ENCODE measurements around the gene TLK2.

TLK2 gene

GRCh38 chr17:62625184-62625869 lies 146.7 kb downstream of the TLK2 start:
- no peak for ATAC-seq
- TF ChIP-seq ZNF565 (CRISPR knock-in tag; conservative IDR thresholded peaks at IDR 0.05; ENCODE audit: low read depth) (no peak), RARB (CRISPR knock-in tag; IDR thresholded peaks at IDR 0.05) (no peak), CSRNP3 (CRISPR knock-in tag; IDR thresholded peaks at IDR 0.05) (no peak), PATZ1 (CRISPR knock-in tag; IDR thresholded peaks at IDR 0.05; ENCODE audit: borderline replicate concordance) (no peak), ZFP30 (CRISPR knock-in tag; IDR thresholded peaks at IDR 0.05) (no peak), TOX (CRISPR knock-in tag; IDR thresholded peaks at IDR 0.05; ENCODE audit: borderline replicate concordance) (no peak), ZC3H10 (CRISPR knock-in tag; IDR thresholded peaks at IDR 0.05) (no peak), POU6F1 (CRISPR knock-in tag; IDR thresholded peaks at IDR 0.05; ENCODE audit: borderline replicate concordance, low read depth) (no peak), TSHZ2 (CRISPR knock-in tag; IDR thresholded peaks at IDR 0.05) (no peak), PPARA (CRISPR knock-in tag; IDR thresholded peaks at IDR 0.05; ENCODE audit: borderline replicate concordance) (no peak), CREB5 (CRISPR knock-in tag; IDR thresholded peaks at IDR 0.05; ENCODE audit: low read depth) (no peak), ISL1 (CRISPR knock-in tag; IDR thresholded peaks at IDR 0.05) (no peak), ZNF8 (CRISPR knock-in tag; IDR thresholded peaks at IDR 0.05) (no peak), ESRRG (CRISPR knock-in tag; IDR thresholded peaks at IDR 0.05) (no peak), SNAI2 (CRISPR knock-in tag; IDR thresholded peaks at IDR 0.05) (no peak), BACH2 (CRISPR knock-in tag; IDR thresholded peaks at IDR 0.05; ENCODE audit: borderline replicate concordance) (no peak), ARNTL (CRISPR knock-in tag; IDR thresholded peaks at IDR 0.05; ENCODE audit: borderline replicate concordance, low read depth) (no peak)

- no peak for ATAC-seq
Observed at GRCh38 chr17:62625870-62626200, 147.2 kb downstream of the TLK2 start.

More at GRCh38 chr17:62625870-62626200, 147.2 kb downstream of the TLK2 start:
- no peak for TF ChIP-seq SNAI2 (CRISPR knock-in tag; IDR thresholded peaks at IDR 0.05)
- no peak for TF ChIP-seq ISL1 (CRISPR knock-in tag; IDR thresholded peaks at IDR 0.05)
- TF ChIP-seq ZNF70 (CRISPR knock-in tag; IDR thresholded peaks at IDR 0.05) = no peak
- TF ChIP-seq ZFP3 (CRISPR knock-in tag; IDR thresholded peaks at IDR 0.05) = no peak
- no peak for TF ChIP-seq TCF4 (CRISPR knock-in tag; IDR thresholded peaks at IDR 0.05; ENCODE audit: borderline replicate concordance)
- TF ChIP-seq CREB5 (CRISPR knock-in tag; IDR thresholded peaks at IDR 0.05; ENCODE audit: low read depth) = no peak
- no peak for TF ChIP-seq ZFP30 (CRISPR knock-in tag; IDR thresholded peaks at IDR 0.05)
- no peak for TF ChIP-seq ESRRG (CRISPR knock-in tag; IDR thresholded peaks at IDR 0.05)
- TF ChIP-seq BACH2 (CRISPR knock-in tag; IDR thresholded peaks at IDR 0.05; ENCODE audit: borderline replicate concordance) = no peak
- TF ChIP-seq ZC3H10 (CRISPR knock-in tag; IDR thresholded peaks at IDR 0.05) = no peak
- no peak for TF ChIP-seq PATZ1 (CRISPR knock-in tag; IDR thresholded peaks at IDR 0.05; ENCODE audit: borderline replicate concordance)
- TF ChIP-seq ZNF565 (CRISPR knock-in tag; conservative IDR thresholded peaks at IDR 0.05; ENCODE audit: low read depth) = no peak
- TF ChIP-seq TSHZ2 (CRISPR knock-in tag; IDR thresholded peaks at IDR 0.05) = no peak
